SK-N-SH treated with all-trans-retinoic acid at 6 μM for 48 hours (cell line): ENCODE measurements around the gene ASAP2.
A peak's percentile ranks its signal among the peaks of the same experiment; 100 is the strongest.

Experiments
- ATAC-seq: fragments of 200-7000 bp; cut with Tn5 transposase; 3 replicates; pipeline ENCODE4 v1.9.1; 2020; ENCODE audit warnings: mild to moderate bottlenecking, moderate library complexity
- ARNTL ChIP-seq: fragments of 450-650 bp; formaldehyde crosslinking; IDR thresholded peaks from 2 replicates; pipeline ENCODE4 v1.5.0; 2020; ENCODE audit warnings: low read depth, mild to moderate bottlenecking, moderate library complexity, borderline replicate concordance
- BACH2 ChIP-seq: fragments of 250-450 bp; sonication (Bioruptor Pico); IDR thresholded peaks from 2 replicates; pipeline ENCODE4 v1.9.0; 2021; ENCODE audit warnings: mild to moderate bottlenecking, borderline replicate concordance
- CSDC2 ChIP-seq: fragments of 250-450 bp; sonication (Bioruptor Pico); IDR thresholded peaks from 2 replicates; pipeline ENCODE4 v1.5.0; 2020; ENCODE audit warnings: mild to moderate bottlenecking, moderate library complexity
- ESRRG ChIP-seq: fragments of 250-450 bp; sonication (Bioruptor Pico); IDR thresholded peaks from 2 replicates; pipeline ENCODE4 v1.6.1; 2021; ENCODE audit warnings: mild to moderate bottlenecking
- GLIS3 ChIP-seq: fragments of 250-450 bp; sonication (Bioruptor Pico); IDR thresholded peaks from 2 replicates; pipeline ENCODE4 v1.5.0; 2020; ENCODE audit warnings: mild to moderate bottlenecking, moderate library complexity
- OSR1 ChIP-seq: fragments of 250-450 bp; sonication (Bioruptor Pico); IDR thresholded peaks from 2 replicates; pipeline ENCODE4 v1.8.0; 2022; ENCODE audit warnings: moderate library complexity, mild to moderate bottlenecking, inconsistent platforms
- PPARA ChIP-seq: fragments of 250-450 bp; sonication (Bioruptor Pico); IDR thresholded peaks from 2 replicates; pipeline ENCODE4 v1.5.0; 2020; ENCODE audit warnings: mild to moderate bottlenecking, borderline replicate concordance
- RARB ChIP-seq: fragments of 250-450 bp; sonication (Bioruptor Pico); IDR thresholded peaks from 2 replicates; pipeline ENCODE4 v1.8.0; 2021; ENCODE audit warnings: mild to moderate bottlenecking, moderate library complexity
- SNAI2 ChIP-seq: fragments of 250-450 bp; sonication (Bioruptor Pico); IDR thresholded peaks from 2 replicates; pipeline ENCODE4 v1.5.0; 2020; ENCODE audit warnings: mild to moderate bottlenecking, moderate library complexity
- TCF4 ChIP-seq: fragments of 250-450 bp; sonication (Bioruptor Pico); IDR thresholded peaks from 2 replicates; pipeline ENCODE4 v1.8.0; 2021; ENCODE audit warnings: mild to moderate bottlenecking, moderate library complexity, borderline replicate concordance
- TOX ChIP-seq: fragments of 250-450 bp; sonication (Bioruptor Pico); IDR thresholded peaks from 2 replicates; pipeline ENCODE4 v1.8.0; 2021; ENCODE audit warnings: mild to moderate bottlenecking, moderate library complexity, borderline replicate concordance
- ZC3H10 ChIP-seq: fragments of 250-450 bp; sonication (Bioruptor Pico); IDR thresholded peaks from 2 replicates; pipeline ENCODE4 v1.5.1; 2021; ENCODE audit warnings: mild to moderate bottlenecking, moderate library complexity
- ZFP3 ChIP-seq: fragments of 250-450 bp; sonication (Bioruptor Pico); IDR thresholded peaks from 2 replicates; pipeline ENCODE4 v1.5.0; 2020; ENCODE audit warnings: mild to moderate bottlenecking, moderate library complexity
- ZFP30 ChIP-seq: fragments of 450-650 bp; formaldehyde crosslinking; IDR thresholded peaks from 2 replicates; pipeline ENCODE4 v1.5.0; 2022; ENCODE audit warnings: mild to moderate bottlenecking, moderate library complexity
- ZNF565 ChIP-seq: fragments of 450-650 bp; formaldehyde crosslinking; conservative IDR thresholded peaks from 2 replicates; pipeline ENCODE4 v1.5.0; 2020; ENCODE audit warnings: low read depth, mild to moderate bottlenecking, moderate library complexity
- ZNF70 ChIP-seq: fragments of 450-650 bp; formaldehyde crosslinking; IDR thresholded peaks from 2 replicates; pipeline ENCODE4 v1.5.0; 2020; ENCODE audit warnings: mild to moderate bottlenecking, moderate library complexity
- ZNF8 ChIP-seq: fragments of 450-650 bp; formaldehyde crosslinking; IDR thresholded peaks from 2 replicates; pipeline ENCODE4 v1.5.0; 2020; ENCODE audit warnings: mild to moderate bottlenecking, moderate library complexity
- TF ChIP-seq, protein P1 (sequence below): fragments of 250-450 bp; sonication (Bioruptor Pico); IDR thresholded peaks from 2 replicates; pipeline ENCODE4 v1.8.0; 2021; ENCODE audit warnings: low read depth, mild to moderate bottlenecking, moderate library complexity, borderline replicate concordance
- TF ChIP-seq, protein P2 (sequence below): fragments of 250-450 bp; sonication (Bioruptor Pico); IDR thresholded peaks from 2 replicates; pipeline ENCODE4 v1.5.1; 2020; ENCODE audit warnings: low read depth, mild to moderate bottlenecking, moderate library complexity
- TF ChIP-seq, protein P3 (sequence below): fragments of 250-450 bp; sonication (Bioruptor Pico); IDR thresholded peaks from 2 replicates; pipeline ENCODE4 v1.5.1; 2021; ENCODE audit warnings: mild to moderate bottlenecking, moderate library complexity
- TF ChIP-seq, protein P4 (sequence below): fragments of 250-450 bp; sonication (Bioruptor Pico); IDR thresholded peaks from 2 replicates; pipeline ENCODE4 v1.5.0; 2020; ENCODE audit warnings: mild to moderate bottlenecking, moderate library complexity

The ASAP2 gene

DNA sequence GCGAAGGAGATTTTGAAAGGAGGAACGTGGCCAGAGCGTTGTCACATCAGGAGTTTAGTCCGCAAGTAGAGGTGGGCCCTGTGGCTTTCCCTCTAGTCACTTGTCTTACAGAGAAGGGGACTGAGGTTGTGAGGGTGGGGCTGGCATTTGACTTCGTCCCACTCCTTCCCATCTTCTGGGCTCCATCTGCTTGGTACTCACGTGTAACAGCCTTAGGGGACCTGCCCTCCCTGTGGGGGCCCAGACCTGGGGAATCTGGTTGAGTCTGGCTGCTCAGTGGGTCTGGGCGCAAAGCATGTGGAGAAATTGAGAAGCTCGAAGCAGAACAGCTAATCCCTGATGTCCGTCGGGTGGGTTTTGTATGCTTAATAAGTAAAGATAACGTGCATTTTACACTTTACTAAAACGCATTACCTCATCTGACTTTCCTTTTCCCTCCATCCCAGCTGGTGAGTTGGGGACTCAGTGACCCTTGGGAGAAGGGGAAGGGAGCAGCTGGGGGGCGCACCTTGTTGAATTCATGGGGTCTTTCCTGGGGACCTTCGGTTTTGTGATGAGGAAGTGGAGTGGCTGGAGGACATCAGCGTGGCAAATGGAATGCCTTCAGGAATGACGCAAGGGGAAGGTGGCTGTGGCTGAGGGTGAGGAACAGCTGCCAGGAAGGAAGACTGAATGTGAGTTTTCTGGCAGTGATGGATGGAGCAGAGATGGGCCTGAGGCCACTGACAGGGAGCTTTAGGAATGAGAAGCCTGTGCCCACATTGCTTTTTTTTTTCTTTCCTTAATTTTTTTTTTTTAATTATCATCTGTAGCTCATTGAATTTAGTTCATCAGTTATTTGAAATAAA, 44.8 kb downstream of the ASAP2 start (continued):
- TF ChIP-seq, protein P1, sequence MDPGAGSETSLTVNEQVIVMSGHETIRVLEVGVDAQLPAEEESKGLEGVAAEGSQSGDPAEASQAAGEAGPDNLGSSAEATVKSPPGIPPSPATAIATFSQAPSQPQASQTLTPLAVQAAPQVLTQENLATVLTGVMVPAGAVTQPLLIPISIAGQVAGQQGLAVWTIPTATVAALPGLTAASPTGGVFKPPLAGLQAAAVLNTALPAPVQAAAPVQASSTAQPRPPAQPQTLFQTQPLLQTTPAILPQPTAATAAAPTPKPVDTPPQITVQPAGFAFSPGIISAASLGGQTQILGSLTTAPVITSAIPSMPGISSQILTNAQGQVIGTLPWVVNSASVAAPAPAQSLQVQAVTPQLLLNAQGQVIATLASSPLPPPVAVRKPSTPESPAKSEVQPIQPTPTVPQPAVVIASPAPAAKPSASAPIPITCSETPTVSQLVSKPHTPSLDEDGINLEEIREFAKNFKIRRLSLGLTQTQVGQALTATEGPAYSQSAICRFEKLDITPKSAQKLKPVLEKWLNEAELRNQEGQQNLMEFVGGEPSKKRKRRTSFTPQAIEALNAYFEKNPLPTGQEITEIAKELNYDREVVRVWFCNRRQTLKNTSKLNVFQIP (CRISPR knock-in tag), result no peak
- no peak for TF ChIP-seq ARNTL (CRISPR knock-in tag)
- 0 out of 2 replicates have a peak, but pooled peaks have one; percentile 1 for TF ChIP-seq GLIS3

DNA sequence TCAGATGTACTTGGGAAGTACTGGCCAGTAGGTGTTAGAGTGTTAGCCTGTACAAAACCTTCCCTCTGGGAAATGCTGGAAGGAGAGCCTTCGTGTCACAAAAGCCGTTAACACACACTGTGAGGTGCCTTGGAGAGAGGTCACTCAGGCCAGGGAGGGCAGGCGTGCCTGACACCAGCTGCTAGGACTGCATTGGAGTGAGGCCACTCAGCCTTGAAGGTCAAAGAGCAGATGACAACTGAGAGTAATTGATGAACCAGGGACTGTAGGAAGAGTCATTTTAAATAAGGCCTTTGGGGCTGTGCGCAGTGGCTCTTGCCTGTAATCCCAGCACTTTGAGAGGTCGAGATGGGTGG, 45.4 kb downstream of the ASAP2 start:
- ATAC-seq, result peak; percentile 1; the same call in 1 of the 3 replicates

DNA sequence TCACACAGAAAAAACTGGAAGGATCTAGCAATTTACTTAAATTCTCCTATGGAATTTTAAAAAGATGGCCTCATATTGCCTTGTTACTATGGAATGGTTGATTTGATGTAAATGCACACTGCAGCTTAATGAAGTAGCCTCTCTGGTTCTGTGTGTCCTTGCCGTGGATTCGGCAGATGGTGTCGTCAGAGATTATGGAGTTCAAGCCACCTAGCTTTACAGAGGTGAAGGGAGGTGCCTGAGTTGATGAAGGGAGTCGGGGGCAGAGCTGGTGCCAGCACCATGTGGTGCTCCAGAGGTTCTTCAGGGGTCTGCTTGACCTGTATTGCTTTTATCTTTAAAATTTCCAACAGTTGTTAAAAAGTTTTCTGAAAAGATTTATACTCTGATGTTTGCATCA, 48.8 kb downstream of the ASAP2 start:
- no peak for ATAC-seq
- TF ChIP-seq TOX (CRISPR knock-in tag) (no peak), ZNF70 (no peak), ZNF8 (CRISPR knock-in tag) (no peak), SNAI2 (CRISPR knock-in tag) (no peak), OSR1 (CRISPR knock-in tag) (no peak), RARB (no peak), ZC3H10 (CRISPR knock-in tag) (no peak), ZFP3 (CRISPR knock-in tag) (no peak)
- TF ChIP-seq, protein P2, sequence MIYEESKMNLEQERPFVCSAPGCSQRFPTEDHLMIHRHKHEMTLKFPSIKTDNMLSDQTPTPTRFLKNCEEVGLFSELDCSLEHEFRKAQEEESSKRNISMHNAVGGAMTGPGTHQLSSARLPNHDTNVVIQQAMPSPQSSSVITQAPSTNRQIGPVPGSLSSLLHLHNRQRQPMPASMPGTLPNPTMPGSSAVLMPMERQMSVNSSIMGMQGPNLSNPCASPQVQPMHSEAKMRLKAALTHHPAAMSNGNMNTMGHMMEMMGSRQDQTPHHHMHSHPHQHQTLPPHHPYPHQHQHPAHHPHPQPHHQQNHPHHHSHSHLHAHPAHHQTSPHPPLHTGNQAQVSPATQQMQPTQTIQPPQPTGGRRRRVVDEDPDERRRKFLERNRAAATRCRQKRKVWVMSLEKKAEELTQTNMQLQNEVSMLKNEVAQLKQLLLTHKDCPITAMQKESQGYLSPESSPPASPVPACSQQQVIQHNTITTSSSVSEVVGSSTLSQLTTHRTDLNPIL (CRISPR knock-in tag), result no peak
- TF ChIP-seq, protein P3, sequence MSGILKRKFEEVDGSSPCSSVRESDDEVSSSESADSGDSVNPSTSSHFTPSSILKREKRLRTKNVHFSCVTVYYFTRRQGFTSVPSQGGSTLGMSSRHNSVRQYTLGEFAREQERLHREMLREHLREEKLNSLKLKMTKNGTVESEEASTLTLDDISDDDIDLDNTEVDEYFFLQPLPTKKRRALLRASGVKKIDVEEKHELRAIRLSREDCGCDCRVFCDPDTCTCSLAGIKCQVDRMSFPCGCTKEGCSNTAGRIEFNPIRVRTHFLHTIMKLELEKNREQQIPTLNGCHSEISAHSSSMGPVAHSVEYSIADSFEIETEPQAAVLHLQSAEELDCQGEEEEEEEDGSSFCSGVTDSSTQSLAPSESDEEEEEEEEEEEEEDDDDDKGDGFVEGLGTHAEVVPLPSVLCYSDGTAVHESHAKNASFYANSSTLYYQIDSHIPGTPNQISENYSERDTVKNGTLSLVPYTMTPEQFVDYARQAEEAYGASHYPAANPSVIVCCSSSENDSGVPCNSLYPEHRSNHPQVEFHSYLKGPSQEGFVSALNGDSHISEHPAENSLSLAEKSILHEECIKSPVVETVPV (CRISPR knock-in tag), result no peak
- TF ChIP-seq, protein P4, sequence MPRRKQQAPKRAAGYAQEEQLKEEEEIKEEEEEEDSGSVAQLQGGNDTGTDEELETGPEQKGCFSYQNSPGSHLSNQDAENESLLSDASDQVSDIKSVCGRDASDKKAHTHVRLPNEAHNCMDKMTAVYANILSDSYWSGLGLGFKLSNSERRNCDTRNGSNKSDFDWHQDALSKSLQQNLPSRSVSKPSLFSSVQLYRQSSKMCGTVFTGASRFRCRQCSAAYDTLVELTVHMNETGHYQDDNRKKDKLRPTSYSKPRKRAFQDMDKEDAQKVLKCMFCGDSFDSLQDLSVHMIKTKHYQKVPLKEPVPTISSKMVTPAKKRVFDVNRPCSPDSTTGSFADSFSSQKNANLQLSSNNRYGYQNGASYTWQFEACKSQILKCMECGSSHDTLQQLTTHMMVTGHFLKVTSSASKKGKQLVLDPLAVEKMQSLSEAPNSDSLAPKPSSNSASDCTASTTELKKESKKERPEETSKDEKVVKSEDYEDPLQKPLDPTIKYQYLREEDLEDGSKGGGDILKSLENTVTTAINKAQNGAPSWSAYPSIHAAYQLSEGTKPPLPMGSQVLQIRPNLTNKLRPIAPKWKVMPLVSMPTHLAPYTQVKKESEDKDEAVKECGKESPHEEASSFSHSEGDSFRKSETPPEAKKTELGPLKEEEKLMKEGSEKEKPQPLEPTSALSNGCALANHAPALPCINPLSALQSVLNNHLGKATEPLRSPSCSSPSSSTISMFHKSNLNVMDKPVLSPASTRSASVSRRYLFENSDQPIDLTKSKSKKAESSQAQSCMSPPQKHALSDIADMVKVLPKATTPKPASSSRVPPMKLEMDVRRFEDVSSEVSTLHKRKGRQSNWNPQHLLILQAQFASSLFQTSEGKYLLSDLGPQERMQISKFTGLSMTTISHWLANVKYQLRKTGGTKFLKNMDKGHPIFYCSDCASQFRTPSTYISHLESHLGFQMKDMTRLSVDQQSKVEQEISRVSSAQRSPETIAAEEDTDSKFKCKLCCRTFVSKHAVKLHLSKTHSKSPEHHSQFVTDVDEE, result no peak
- TF ChIP-seq, protein P1 (CRISPR knock-in tag), result no peak

More for the DNA sequence above, 45.4 kb downstream of the ASAP2 start:
- TF ChIP-seq ZNF565 (CRISPR knock-in tag) (0 out of 2 replicates have a peak, but pooled peaks have one; percentile 9), SNAI2 (CRISPR knock-in tag) (no peak)

DNA sequence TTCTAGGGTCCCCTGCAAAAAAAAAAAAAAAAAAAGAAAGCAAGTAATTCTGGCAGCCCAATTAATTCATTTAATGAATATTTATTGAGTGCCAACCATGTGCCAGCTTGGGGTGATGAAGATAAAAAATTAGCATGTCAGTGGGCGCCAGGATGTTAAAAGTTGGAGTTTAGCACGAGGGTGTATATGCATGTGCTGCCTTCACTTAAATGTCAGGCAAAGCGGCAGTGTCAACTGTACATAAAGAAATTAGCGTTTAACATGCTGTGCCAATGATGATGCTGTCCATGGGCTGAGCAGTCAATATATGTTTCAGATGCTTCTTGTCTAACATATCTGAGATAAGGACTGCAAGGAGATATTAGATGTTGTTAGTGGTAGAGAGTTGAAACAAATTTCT, 49.5 kb downstream of the ASAP2 start:
- ATAC-seq, result peak; percentile 45
- no peak for TF ChIP-seq TOX (CRISPR knock-in tag)
- TF ChIP-seq ZFP30 (CRISPR knock-in tag), result no peak
- TF ChIP-seq RARB, result no peak
- TF ChIP-seq ZFP3 (CRISPR knock-in tag), result no peak
- TF ChIP-seq, protein P4, result no peak
- no peak for TF ChIP-seq ARNTL (CRISPR knock-in tag)
- no peak for TF ChIP-seq PPARA (CRISPR knock-in tag)
- TF ChIP-seq ESRRG, result no peak
- TF ChIP-seq CSDC2, result no peak
- TF ChIP-seq TCF4 (CRISPR knock-in tag), result no peak
- no peak for TF ChIP-seq ZNF565 (CRISPR knock-in tag)
- TF ChIP-seq ZC3H10 (CRISPR knock-in tag), result no peak
- no peak for TF ChIP-seq BACH2 (CRISPR knock-in tag)
- no peak for TF ChIP-seq OSR1 (CRISPR knock-in tag)
- TF ChIP-seq, protein P2 (CRISPR knock-in tag), result no peak
- TF ChIP-seq ZNF70, result no peak
